ENCODE measurements around the gene GOLGA8J.

GRCh38 chr15:30059771-30060170 lies 23.0 kb upstream of the GOLGA8J start:
- TF ChIP-seq CTCF (IDR thresholded peaks at IDR 0.05) (no peak), POLR2A (IDR thresholded peaks at IDR 0.05) (no peak)
